Posterior cingulate gyrus (tissue), 11 donors: Measurements from ENCODE around the gene SLC38A1.

Experiments used
- DNase-seq, 10 donors: peaks; one replicate each; pipeline versions ENCODE4 v3.0.0 to v3.0.0-alpha.2; 2020 to 2021; ENCODE audit warnings: mixed read lengths in 3 of 10
- intact Hi-C: fragments of 100-400 bp; cut with DNase I; formaldehyde crosslinking; loops from one replicate; pipeline ENCODE4 v1.15.1; 2023

SLC38A1 gene

DNA sequence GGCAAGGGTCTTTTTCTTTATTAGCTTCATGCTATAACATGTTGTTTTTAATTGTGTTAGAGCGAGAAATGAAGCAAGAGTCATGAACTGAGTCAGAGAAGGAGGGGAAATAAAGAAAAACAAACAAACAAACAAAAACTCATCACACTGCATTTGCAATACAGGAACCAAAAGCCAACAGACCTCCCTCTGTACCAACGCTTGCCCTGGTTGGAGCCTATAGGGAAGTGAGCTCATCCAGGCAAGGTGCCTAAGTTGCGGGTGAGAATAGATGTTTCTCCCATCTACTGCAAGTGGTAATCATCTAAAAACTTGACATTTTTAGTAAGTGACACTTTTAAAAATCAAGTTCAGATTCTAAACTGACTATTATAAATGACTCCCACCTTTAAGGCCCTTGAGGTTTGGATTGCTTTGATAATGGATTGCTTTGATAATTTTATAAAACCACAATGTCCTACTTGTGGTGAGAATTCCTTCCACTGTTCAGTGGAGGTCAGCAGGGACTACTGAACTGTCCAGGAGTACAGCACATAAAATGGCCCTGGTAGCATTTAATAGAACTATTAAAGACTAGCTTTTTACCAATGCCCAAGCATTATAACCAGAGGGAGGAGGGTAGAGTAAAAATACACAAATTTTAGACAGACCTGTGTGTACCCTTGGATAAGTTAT, 31.3 kb downstream of the SLC38A1 start:
- intact Hi-C loops: no loop called here
- no peak for DNase-seq

DNA sequence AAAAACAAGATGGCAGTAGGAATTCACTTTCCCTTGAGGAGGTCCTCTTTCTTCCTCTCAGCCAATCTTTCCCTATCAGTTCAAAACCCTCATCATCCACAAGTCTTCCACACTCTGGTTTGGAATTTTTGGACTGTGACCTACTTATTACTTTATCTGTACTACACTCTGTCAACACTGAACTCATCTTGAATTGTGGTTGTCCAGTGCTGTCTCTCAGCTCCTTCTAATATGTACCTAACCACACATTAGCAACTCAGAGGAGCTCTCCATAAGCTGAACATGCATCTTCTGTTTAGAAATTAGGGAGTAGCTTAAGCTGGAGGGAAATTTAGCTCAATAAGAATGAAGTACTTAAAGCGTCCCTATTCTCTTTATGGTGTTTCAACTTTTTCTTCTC, 34.8 kb downstream of the SLC38A1 start:
- no peak for DNase-seq
- intact Hi-C loops: no loop called here

DNA sequence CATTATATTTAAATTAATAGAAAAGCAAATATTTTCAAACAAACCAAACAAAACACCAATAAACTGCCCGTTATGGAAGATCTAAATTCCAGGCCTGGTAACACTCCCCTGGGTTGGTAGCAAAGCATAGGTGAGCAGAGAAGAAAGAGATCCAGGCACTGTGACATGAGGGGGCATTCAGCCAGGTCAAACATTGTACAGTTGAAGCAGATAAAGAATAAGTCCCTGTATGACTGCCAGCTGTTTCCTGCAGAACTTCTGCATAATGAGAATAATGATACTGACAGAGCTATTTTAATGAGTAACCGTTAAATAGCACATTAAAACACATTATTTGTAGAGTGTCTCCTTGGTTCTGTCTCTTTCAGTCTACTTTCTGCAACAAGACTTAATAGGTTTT, 35.4 kb downstream of the SLC38A1 start:
- intact Hi-C loops: no loop called here
- no peak for DNase-seq

DNA sequence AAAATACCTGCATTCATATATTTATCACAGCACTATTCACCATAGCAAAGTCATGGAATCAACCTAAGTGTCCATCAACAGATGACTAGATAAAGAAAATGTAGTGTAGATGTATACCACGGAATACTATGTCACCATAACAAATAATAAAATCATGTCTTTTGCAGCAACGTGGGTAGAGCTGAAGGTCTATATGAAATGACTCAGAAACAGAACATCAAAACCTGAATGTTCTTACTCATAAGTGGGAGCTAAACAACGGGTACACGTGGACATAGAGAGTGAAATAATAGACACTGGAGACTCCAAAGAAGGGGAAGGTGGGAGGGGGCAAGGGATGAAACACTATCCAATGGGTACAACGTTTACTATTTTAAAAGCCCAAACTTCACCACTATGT, 37.9 kb downstream of the SLC38A1 start:
- intact Hi-C loops: no loop called here
- DNase-seq: no peak

DNA sequence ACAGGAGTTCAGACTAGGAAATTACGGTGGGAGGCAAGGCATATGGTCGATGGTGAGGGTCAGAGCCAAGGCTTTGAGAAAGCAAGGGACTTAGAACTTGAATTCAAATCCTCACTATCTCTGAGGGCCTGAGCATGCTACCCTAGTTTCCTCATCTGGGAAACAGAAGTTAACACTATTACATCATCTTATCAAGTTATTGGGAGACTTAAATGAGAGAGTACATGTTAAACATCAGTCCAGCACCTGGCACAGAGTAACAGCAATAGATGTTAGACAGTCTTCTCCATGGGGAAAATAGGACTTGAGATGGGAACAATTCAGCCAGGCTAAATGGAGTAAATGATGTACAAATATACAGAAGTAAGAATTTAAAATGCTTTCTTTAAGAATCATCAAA, 38.5 kb downstream of the SLC38A1 start:
- intact Hi-C loops: no loop called here
- no peak for DNase-seq

DNA sequence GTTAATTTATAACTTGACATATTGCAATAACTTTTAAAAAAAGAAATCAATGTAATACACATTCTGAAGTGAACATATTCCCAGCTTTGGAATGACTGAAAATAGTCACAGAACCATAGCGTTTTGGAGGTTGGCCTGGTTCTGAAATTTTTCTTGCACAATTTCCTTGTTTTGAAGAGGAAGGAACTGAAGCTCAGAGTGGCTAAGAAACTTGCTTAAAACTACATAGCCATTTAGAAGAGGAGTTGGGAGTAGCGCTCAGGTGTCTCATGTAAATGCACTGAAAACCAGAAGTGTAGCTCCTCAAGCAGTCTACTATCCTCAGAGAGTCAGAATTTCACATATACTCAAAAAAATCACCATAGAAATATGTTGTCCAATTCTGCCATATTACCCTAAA, 41.2 kb downstream of the SLC38A1 start:
- intact Hi-C loops: no loop called here
- DNase-seq: no peak

DNA sequence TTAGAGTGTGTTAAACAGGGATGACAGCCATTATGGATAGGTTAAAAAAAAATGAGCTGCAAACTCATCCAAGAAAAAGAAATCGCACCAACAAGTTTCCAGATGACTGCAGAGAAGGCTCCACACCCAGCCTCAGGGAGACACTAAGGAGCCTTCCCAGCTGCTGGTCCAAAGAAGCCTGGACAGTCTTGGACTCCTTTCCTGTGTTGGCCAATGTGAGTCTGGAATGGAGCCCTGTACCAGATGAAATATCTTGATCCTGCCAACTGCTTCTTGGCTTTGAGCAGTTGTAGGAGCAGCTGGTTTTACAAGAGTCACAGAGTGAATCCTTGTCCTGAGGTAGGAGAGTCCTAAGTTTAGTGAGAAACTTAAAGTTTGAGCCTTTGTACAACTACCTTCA, 44.5 kb downstream of the SLC38A1 start:
- DNase-seq: peak in 1 of 10 donors; percentile 66
- intact Hi-C loops: no loop called here

DNA sequence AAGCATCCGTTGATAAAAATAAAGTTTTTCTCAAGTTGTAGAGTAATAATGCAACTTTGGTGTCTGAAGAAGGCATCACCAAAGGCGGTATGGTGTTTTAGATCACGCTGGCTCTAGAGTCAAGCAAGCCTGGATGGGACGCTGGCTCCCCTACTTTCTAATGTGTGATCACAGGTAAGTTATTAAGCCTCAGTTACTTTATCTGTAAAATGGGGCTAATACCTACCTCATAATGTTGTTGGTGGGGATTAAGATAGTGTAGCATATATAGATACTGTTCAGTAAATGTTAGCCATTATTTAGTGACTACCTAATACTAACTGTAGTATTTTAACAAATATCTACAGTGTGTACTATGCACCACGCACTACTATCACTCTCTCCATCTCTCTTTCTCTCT, 45.8 kb downstream of the SLC38A1 start:
- intact Hi-C loops: no loop called here
- DNase-seq: no peak

DNA sequence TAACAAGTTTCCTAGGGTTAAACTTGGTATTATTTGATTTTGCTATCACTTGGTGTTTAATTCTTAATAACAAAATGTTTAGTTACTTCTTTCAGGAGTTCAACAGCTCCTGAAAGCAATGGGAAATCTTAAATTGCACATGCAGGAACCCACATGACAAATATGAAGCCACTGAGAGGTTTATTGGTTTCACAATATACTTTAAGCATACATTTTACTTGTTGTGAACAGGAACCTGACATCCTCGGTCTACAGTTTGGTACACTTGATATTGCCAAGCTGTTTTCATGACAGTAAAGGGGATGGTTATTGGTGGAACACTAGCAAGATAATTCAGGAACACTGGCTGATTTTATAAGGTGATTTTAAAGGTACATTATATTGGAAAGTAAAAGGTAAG, 46.2 kb downstream of the SLC38A1 start:
- no peak for DNase-seq
- intact Hi-C loops: no loop called here

DNA sequence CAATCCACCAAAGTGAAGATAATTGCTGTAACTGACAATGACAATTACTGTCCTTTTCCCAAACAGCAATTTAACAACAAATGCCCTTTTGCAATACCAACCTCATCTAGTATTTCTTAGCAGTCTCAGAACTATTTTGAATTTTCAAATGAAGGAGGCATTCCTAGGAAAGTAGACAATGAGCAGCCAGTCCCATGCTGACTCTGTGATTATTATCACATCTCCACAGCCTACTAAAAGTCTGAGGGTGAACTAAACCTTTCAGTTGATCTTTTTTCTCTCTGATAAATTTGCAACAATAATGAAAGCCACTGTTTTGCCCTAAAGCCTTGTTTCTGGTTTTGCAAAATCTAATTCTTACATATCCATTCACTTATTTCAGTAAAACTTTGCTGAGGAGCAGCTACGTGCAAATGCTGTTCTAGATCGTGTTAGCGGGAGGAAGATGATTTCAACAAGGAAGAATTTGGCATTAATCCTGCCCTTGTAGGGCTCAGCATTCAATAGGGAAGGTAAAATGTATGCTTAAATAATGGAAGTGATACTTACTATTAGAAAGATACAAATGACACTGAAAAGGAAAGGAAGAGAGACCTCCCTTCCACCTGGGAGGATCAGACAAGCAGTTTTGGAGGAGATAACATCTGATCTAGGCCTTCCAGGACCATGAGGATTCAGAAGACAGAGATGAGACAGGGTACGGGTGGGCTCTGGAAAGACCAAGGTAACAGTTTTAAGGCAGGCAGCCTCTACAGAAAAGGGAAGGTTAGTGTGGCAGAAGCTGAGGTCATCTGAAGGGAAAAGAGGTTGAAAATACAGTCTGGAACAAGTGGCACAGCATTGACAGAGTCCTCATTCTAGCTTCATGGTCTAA, 47.4 kb downstream of the SLC38A1 start:
- no peak for DNase-seq
- intact Hi-C loops: no loop called here

DNA sequence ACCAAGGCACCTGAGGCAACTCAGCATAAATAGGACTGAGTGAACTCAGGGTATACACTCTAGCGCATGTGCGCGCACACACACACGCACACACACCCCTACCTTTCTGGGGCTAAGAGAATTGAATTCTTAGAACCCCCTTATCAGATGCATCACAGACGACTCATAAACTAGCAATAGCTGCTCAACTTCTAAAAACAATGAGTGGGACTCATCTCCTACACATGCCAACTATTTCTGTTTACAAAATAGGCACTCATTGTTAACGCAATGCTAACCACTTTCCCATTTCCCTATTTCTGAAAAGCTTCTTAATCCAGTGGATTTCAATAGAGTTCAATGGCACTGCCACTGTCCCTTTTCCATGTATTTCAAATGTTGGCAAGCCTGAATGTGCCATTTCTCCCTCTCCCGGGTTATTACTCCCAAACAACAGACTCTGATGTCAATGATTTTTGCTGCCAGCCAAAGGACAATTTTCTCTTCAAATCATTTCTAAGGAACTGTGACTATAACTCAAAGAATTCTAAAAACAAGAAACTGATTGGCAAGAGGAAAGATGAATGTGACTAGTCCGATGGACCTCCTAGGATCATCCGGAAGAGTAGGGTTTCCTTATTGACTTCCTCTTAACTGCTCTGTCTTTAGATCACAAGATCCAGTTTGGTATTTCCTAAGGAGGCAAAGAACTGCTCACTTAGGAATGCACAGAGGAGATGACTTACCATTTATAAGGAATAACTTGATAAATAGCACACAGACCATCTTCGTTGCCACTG, 48.8 kb downstream of the SLC38A1 start:
- intact Hi-C loops: no loop called here
- no peak for DNase-seq

DNA sequence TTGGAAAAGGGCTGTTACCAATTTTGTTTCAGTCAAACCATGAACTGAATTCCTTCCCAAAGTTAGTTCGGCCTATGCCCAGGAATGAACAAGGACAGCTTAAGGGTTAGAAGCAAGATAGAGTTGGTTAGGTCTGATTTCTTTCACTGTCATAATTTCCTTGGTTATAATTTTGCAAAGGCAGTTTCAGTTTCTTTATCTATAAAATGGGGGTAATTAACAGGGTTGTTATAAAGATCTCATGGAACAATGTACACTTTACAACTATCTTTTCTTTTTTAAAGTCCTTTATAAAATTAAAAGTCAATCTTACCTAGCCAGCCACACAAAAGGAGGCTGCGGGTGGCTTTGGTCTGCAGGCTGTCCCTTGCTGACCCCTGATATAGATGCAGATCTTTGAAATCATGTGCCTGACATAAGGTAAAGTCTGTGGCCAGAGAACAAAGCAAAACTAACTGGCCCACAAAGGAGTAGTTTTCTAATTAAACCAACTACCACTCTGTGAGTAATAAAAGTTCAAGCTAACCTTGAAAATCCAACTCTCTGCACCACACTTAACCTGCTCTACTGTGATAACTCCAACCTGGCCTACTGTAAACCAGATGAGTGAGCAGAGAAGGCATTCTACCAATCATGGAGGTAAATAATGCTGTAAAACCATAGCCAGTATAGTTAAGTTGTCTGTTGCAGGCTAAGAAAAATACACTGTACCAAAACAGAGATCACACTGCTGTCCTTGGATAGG, 49.5 kb downstream of the SLC38A1 start:
- no peak for DNase-seq
- intact Hi-C loops: no loop called here

DNA sequence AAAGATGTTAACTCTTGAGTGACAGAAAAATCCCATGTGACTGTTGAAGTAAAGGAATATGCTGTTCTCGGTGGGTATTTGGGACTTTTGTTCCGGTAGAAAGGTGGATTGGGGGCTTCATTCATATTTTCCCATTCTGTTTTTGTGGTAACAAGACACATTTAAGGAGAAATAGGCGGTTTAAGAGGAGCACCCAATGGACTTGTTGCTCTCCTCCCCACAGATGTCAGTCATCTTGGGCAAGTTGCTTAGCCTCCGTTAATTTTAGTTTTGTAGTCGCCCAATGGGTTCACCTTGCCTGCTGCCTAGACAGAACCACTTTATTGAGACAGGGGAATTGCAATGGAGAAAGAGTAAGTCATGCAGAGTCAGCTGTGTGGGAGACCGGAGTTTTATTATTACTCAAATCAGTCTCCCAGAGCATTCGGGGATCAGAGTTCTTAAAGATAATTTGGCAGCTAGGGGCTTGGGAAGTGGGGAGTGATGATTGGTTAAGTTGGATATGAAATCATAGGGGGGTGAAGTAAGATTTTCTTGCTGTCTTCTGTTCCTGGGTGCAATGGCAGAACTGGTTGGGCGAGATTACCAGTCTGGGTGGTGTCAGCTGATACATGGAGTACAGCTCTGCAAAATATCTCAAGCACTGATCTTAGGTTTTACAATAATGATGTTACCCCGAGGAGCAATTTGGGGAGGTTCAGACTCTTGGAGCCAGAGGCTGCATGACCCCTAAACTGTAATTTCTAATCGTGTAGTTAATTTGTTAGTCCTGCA, 50.3 kb downstream of the SLC38A1 start:
- intact Hi-C loops: no loop called here
- DNase-seq: no peak

DNA sequence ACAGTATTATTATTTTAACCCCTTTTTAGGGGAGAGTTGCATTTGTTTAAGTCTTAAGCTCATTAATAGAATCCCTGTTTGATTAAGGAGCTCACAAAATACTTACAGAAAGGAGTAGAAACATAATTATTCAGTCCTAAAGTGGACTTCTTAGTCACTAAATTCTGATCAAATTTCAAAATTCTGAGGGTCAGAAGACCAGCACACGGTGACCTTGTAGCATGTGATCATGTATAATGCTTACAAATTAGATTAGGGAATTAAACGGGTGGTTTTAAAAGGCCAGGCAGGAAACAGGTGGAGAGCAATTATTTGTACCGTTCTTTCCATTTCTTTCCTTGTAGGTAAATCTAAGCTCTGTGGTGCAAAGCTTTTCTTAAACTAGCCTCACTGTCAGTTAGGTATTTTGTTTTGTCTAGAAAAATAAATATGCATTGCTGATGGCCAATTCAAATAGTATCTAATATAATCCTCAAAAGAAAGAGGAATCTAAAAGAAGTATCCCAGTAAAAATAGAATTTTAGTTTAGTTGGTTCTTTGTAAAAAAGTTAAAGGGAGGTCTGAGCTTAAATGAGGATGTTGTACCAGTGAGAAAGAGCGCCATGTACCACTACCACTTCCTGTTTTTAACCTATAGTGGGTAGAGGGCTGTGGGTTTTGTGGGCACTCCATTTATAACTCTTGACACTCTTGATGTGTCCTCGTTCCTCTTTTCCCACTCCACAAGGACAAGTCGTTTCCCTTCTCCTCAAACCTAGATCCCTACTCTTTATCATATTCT, 51.1 kb downstream of the SLC38A1 start:
- DNase-seq: no peak
- intact Hi-C loops: no loop called here

DNA sequence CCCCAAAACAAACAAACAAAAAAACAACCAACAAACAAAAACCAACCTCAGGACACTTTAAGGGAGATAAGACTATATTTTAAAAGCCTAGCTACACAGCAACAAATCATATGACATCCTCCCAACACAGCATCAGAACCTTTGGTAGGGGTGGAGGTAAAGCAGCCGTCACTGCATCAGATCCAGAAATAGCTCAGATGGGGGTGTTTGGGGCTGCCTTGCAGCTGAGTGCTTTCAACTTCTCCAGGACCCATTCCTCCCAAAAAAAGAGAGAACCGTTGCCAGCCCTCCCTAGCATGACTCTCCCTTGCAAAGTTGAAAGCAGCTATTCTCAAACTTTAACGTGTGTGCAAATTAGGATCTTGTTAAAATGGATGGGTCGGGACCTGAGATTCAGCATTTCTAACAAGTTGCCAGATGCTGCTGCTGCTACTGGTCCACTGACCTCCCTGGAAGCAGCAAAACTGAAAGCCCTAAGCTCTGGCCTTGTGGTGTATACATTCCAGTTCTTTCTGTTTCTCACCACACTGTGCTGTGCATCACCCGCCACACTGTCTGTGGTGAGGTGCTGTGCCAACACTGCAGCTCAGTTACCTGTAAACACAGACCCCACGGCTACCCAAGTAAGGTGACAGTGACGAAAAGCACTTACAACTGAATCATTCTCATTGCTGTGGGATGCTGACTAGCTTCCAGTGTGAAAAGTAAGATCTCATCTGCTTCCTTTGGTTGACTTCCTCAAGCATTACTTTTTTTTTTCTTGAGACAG, 54.0 kb downstream of the SLC38A1 start:
- intact Hi-C loops: no loop called here
- no peak for DNase-seq

DNA sequence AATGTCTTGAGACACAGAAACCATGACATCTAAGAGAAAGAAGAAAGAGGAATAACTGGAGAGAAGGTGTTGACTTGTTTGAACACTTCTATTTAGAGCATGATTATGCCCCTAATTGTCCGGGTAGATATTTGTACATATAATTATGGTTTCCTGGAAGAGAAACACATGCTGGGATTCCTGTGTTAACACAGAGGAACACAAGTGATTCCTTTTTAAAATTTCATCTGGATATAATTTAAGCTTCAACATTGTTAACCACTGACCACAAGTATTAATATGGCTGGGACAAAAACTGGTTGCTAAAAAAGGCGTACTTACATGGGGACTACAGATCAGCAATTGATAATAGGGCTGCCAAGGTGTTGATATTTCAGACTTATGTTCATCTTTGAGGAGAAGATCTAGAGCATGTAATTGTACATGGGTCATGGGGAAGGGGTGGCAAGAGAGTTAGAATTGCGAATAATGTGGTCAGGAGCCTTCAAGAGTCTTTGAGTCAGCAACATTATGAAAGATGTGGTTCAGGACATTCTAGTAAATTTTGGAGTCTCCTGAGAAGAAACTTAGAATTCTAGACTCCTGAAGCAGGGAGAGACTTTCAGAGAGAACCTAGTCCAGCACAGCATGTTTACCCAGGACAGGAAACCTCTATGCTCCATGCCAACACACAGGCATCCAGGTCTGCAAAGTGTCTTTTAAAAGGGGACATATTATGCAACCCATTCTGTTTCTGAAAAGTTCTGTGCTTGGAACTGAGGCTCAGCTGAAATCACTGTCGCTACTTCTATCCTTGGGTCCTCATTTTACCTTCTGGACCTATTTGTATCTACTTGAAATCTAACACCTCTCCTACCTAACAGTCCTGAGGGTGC, 56.5 kb downstream of the SLC38A1 start:
- intact Hi-C loops: no loop called here

DNA sequence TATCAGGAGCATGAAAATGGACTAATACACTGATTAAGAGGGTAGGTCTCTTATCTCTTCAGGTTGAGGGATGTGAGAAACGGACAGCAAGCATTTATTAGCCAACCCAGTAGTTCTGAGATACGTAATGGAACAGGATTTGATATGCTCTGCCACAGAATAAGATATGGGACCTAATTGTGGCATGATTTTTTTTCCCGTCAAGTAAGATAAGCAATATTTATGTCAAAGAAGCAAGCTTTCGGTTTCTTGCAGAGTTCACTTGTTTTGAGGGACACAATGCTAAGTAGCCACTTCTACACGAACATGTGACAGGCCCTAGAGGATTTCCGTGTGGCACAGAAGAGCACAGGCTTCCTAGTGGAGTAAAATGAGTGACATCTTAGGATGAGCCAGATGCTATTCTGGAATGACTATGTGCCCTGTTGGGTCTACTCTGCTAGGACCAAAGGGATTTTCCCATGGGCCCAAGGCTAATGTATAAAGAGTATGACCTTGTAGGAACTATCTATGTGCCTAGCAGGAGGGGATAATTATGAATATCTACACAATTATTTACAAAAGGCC, 57.9 kb downstream of the SLC38A1 start:
- DNase-seq: no peak
- intact Hi-C loops: no loop called here

More for the DNA sequence above, 56.5 kb downstream of the SLC38A1 start:
- DNase-seq: no peak
